ENCODE results near the gene PIK3CB. TPM values are rescaled to one million over a fixed set of nuclear protein-coding genes. Genes with fewer than 3 reads are reported as not detected.

PIK3CB gene
- polyA plus RNA-seq (ENCODE audit: low read depth in 6 of 6): 10 to 100 TPM in 4 of 6 donors, 1 to 10 TPM in 2; 3.0 to 15.2 (median 10.9) TPM

DNA sequence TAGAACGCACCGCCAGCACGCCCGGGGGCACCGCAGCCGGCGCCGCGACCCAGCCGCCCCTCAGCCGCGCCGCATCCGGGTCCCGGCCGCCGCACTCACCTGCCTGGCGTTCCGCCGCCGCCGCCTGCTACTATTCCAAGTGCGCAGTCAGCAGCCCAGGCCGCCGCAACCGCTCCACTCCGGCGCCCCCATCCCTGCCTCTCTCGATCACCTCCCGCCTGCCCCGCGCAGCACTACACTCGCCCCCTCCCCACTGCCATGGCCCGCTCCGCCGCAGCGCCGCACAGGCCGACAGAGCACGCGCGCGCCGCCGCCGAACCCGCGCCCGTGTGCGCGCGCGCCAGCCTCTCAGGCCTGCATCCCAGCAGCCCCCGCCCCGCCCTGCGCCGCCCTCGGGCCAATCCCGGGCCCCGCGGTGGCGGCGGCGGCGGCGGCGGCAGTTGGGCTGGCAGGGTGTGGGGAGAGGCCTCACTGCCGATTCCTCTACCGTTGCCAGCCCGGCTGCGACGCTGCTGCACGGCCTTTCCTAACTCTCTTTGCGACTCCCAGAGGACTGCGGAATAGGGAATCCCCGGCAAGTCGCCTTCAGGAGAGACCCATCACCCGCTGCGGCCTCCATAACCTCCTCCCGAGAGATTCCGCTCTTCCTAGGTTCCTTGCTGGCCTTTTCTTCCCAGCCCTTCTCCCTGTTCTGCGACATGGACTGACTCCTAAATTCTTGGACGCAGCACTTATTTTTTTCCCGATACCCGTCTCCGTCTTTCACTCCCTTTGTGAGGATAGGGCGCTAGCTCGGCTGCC, at the start of gene PIK3CB:
Gene PIK3CB, minus strand, starts transcription at position 333 of the 801 bp plus-strand sequence. CDS start 75,585 bp downstream, outside the sequence.
- Mint-ChIP-seq H3K27ac (peak within 1 kb of the TSS; percentile 33 to 95 (median 92)), H3K4me3 (peak within 1 kb of the TSS; percentile 92 to 97 (median 94)), H3K4me1 (peaks cover 17 to 22% (median 20%) of the 10 kb centered on the region in 3 donors), H3K9me3 (no peaks in the 10 kb centered on the region), H3K36me3 (no peaks in the 10 kb centered on the region), H3K27me3 (no peaks in the 10 kb centered on the region)
- ATAC-seq (ENCODE audit: low read depth in 2 of 2) (peak; percentile 86 to 92), DNase-seq (peak; percentile 84)

DNA sequence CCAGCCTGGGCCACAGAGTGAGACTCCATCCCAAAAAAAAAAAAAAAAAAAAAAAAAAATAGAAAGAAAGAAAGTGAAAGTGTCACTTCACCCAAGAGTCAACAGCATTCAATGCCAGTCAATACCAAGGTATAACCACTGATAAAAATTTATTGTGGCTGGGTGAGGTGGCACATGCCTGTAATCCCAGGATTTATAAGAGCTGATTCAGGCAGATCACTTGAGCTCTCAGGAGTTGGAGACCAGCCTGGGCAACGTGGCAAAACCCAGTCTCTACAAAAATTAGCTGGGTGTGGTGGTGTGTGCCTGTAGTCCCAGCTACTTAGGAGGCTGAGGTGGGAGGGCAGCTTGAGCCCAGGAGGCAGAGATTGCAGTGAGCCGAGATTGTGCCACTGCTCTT, 46.5 kb upstream of the PIK3CB start:
- peaks cover 0 to 5% (median 3%) of the 10 kb centered on the region in 7 donors for H3K9me3 Mint-ChIP-seq
- H3K4me1 Mint-ChIP-seq: no peaks in the 10 kb centered on the region
- H3K4me3 Mint-ChIP-seq: no peak overlapping the region
- H3K27me3 Mint-ChIP-seq: no peaks in the 10 kb centered on the region
- no peak for DNase-seq
- H3K36me3 Mint-ChIP-seq: peaks cover 0 to 2% of the 10 kb centered on the region in 2 donors
- ATAC-seq (ENCODE audit: low read depth in 2 of 2): no peak
- H3K27ac Mint-ChIP-seq: no peak overlapping the region

DNA sequence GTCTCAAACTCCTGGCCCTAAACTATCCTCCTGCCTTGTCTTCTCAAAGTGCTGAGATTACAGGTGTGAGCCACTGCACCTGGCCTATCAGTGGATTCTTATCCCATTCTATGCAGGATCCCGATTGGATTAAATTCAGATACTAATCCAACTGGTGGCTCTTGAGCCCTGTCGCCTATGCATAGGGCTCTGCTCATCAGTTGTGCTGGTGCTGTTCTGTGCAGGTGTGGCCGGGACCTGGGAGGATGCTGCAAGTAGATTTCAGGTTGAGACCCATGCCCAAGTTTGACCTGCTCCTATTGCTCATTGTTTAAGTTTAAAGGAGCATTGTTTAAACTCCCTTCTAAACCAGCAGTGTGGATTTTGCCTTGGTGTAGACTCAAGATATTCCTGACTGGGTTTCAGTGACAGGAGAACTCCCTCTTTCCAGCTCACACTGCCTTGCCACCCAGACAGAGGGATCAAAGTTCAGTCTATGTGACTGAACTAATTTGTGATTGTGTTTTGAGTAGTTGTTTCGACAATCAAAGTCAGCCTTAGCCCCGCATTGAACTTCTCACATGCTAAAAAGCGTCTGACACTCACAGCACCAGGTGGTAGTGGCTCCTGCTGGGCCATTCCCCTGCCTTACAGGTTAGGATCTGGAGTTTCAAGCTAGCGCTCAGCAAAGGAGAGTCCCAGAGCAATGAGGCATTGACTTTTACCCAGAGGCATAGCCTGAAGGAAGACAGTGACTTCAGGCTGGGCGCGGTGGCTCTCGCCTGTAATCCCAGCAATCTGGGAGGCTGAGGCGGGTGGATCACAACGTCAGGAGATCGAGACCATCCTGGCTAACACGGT, 45.0 kb upstream of the PIK3CB start:
- peaks cover 4 to 13% (median 10%) of the 10 kb centered on the region in 7 donors for H3K9me3 Mint-ChIP-seq

DNA sequence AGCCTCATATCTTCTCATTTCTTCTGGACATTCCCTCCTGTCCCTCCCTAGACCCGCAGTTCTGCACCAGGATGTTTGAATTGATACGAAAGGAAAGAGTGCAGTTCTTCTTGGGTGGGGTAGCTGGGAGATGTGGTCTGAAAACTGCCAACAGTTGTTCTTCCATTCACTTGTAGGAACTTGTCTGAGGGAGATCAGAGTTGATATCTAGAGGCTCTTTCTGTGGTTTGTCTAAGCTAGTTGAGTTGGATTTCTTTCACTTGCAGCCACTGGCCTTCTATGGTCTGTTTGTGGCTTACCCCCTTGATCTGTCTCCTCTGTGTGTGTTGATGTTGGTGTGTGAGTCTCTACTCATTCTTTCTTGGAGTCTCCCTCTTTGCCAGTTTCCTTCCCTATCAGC, 42.5 kb upstream of the PIK3CB start:
- H3K27me3 Mint-ChIP-seq: peaks cover 0 to 8% (median 4%) of the 10 kb centered on the region in 3 donors
- H3K4me1 Mint-ChIP-seq: no peaks in the 10 kb centered on the region
- no peak for ATAC-seq (ENCODE audit: low read depth in 2 of 2)
- DNase-seq: no peak
- no peak overlapping the region for H3K27ac Mint-ChIP-seq
- peaks cover 4 to 18% (median 11%) of the 10 kb centered on the region in 7 donors for H3K9me3 Mint-ChIP-seq
- peaks cover 0 to 10% of the 10 kb centered on the region in 2 donors for H3K36me3 Mint-ChIP-seq
- H3K4me3 Mint-ChIP-seq: no peak overlapping the region

More for the DNA sequence above, 45.0 kb upstream of the PIK3CB start:
- no peaks in the 10 kb centered on the region for H3K4me1 Mint-ChIP-seq
- no peak overlapping the region for H3K4me3 Mint-ChIP-seq
- H3K36me3 Mint-ChIP-seq: peaks cover 0 to 10% of the 10 kb centered on the region in 2 donors
- DNase-seq (no peak), ATAC-seq (ENCODE audit: low read depth in 2 of 2) (no peak)
- H3K27me3 Mint-ChIP-seq: peaks cover 0 to 8% (median 4%) of the 10 kb centered on the region in 3 donors
- H3K27ac Mint-ChIP-seq: no peak overlapping the region

DNA sequence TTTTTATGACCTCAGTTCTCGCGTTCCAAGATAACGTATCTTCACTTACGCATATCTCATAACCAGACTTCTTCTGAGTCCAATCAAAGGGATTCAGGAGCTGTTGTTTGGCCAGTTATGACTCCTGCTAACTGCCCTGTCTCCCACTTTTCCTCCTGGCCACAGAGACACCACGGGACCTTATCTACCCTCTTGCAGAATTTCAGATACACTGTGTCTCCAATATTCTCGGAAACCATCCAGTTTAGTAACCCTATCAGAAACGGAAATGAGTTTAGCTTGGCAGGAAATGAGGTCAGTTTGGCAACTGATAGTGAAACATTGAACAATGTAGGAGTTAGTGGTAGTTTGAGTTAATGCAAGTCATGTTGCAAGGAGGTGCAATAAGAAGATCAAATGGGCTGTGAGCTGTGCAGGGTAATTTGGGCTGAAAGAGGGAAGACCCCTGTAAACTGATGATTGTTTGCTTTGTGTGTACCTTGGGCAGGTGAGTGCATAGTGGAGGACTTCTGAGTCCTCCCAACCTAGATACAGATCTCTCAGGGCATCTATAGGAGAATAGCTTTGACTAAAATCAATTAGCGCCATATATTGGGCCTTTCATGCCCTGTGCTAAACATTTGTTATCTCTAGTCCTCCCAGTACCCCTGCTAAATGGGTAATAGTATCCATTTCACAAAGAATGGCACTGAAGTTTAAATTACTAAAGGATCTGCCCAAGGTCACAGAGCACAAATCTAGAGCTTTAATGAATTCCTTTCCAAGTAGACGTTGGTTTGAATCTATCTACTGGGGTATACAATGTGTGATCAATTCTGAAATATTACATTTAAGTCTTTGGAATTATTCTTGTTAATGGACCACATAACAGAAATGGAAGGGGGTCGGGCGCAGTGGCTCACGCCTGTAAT, 41.3 kb upstream of the PIK3CB start:
- H3K4me3 Mint-ChIP-seq: peak overlapping the region in 1 of 8 donors; percentile 17
- DNase-seq: no peak
- no peak overlapping the region for H3K27ac Mint-ChIP-seq
- peaks cover 0 to 8% (median 4%) of the 10 kb centered on the region in 3 donors for H3K27me3 Mint-ChIP-seq
- H3K36me3 Mint-ChIP-seq: peaks cover 0 to 10% of the 10 kb centered on the region in 2 donors
- H3K9me3 Mint-ChIP-seq: peaks cover 4 to 18% (median 11%) of the 10 kb centered on the region in 7 donors
- H3K4me1 Mint-ChIP-seq: no peaks in the 10 kb centered on the region
- no peak for ATAC-seq (ENCODE audit: low read depth in 2 of 2)

DNA sequence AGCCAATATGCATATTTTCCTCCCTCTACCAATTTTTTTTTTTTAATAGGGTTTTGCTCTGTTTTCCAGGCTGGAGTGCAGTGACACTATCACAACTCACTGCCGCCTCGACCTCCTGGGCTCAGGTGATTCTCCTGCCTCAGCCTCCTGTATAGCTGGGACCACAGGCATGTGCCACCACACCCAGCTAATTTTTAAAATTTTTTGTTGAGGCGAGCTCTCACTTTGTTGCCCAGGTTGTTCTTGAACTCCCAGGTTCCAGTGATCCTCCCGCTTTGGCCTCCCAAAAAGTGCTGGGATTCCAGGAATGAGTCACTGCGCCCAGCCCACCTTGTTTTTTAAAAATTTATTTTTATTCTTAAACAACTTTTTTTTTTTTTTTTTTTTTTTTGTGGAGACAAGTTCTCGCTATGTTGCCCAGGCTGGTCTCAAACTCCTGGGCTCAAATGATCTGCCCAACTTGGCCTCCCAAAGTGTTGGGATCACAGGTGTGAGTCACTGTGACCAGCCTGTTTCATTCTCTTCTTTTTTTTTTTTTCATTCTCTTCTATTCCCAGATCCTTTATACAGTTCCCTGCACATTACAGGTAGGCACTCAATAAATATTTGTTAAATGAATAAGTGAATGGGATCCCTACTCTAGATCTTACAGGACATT, 40.5 kb upstream of the PIK3CB start:
- no peak overlapping the region for H3K27ac Mint-ChIP-seq
- ATAC-seq (ENCODE audit: low read depth in 2 of 2) (no peak), DNase-seq (no peak)
- no peaks in the 10 kb centered on the region for H3K4me1 Mint-ChIP-seq
- H3K27me3 Mint-ChIP-seq: peaks cover 0 to 8% (median 4%) of the 10 kb centered on the region in 3 donors
- H3K4me3 Mint-ChIP-seq: no peak overlapping the region
- H3K9me3 Mint-ChIP-seq: peaks cover 4 to 18% (median 11%) of the 10 kb centered on the region in 7 donors
- H3K36me3 Mint-ChIP-seq: peaks cover 0 to 10% of the 10 kb centered on the region in 2 donors

DNA sequence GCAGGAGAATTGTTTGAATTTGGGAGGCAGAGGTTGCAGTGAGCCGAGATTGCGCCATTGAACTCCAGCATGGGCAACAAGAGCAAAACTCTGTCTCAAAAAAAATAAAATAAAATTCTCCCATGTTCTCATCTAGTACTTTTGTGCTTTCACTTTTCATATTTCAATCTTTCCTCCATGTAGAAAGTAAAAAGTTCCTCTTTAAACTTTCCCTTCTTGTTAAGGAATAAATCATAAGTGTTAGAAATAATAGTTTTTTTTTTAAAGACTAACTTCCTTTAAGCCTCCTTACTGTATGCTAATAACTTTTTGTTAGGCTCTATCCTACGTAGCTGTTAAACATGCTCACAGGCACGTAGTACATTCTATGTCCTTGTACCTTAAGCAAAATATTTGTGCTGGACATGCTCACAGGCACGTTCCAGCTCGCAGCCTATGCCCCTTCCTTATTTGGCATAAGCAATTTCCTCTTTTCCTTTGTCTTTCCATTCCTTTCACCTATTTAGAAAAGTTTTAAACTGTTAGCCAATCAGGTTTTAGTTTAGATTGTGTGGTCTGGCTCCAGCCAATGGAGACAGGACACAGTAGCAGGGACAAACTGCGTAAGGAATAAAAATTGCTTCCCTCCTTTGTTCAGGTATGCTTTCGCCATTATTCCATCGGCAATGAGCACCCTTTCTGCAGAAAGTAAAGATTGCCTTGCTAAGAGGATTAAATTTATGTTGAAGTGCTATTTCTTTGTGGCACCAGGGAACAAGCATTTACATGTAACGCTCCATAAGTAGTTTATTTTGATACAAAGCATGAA, 38.9 kb upstream of the PIK3CB start:
- peaks cover 4 to 18% (median 11%) of the 10 kb centered on the region in 7 donors for H3K9me3 Mint-ChIP-seq
- H3K36me3 Mint-ChIP-seq: peaks cover 0 to 10% of the 10 kb centered on the region in 2 donors
- H3K4me3 Mint-ChIP-seq: no peak overlapping the region
- no peak overlapping the region for H3K27ac Mint-ChIP-seq
- peaks cover 0 to 8% (median 4%) of the 10 kb centered on the region in 3 donors for H3K27me3 Mint-ChIP-seq
- ATAC-seq (ENCODE audit: low read depth in 2 of 2): no peak
- DNase-seq: no peak
- no peaks in the 10 kb centered on the region for H3K4me1 Mint-ChIP-seq

DNA sequence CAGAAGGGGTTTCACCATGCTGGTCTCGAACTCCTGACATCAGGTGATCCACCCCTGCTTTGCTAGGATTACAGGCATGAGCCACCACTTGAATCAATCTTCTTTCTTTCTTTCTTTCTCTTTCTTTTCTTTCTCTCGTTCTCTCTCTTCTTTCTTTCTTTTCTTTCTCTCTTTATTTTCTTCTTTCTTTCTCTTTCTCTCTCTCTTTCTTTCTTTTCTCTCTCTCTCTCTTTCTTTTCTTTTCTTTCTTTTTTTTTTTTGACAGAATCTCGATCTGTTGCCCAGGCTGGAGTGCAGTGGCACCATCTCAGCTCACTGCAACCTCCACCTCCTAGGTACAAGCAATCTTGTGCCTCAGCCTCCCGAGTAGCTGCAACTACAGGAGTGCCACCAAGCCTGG, 37.9 kb upstream of the PIK3CB start:
- no peak overlapping the region for H3K4me3 Mint-ChIP-seq
- ATAC-seq (ENCODE audit: low read depth in 2 of 2): no peak
- H3K27me3 Mint-ChIP-seq: peaks cover 0 to 8% (median 4%) of the 10 kb centered on the region in 3 donors
- H3K9me3 Mint-ChIP-seq: peaks cover 4 to 18% (median 11%) of the 10 kb centered on the region in 7 donors
- peaks cover 0 to 10% of the 10 kb centered on the region in 2 donors for H3K36me3 Mint-ChIP-seq
- H3K27ac Mint-ChIP-seq: peak overlapping the region in 1 of 6 donors; percentile 20
- DNase-seq: no peak
- H3K4me1 Mint-ChIP-seq: no peaks in the 10 kb centered on the region

DNA sequence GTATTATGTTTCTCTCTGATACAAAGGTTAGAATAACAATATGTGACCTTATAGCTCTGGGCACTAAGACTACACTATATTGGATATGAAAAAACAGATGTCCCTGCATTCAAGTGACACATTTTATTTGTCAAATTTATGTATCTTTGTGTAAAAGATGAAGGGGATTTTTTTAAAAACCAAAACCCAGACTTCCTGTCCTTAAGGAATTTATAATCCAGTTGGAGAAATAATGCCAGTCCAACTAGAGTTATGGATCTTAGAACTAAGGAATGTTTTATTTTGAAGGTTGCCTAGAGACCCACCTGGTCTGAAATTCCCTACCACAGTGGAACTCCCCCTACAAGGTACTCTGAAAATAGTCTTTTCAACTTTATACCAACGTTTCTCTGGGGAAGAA, 33.3 kb upstream of the PIK3CB start:
- H3K4me1 Mint-ChIP-seq: no peaks in the 10 kb centered on the region

DNA sequence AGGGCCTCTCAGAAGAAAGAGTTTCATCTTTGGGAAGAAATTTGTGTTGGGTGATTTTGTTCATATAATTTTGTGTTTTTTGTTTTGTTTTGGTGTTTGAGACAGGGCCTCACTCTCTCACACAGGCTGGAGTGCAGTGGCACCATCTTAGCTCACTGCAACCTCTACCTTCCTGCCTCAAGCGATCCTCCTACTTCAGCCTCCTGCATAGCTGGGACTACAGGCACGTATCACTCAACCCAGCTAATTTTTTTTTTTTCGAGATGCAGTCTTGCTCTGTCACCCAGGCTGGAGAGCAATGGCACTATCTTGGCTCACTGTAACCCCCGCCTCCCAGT, 29.0 kb upstream of the PIK3CB start:
- H3K9me3 Mint-ChIP-seq: no peaks in the 10 kb centered on the region
- no peaks in the 10 kb centered on the region for H3K36me3 Mint-ChIP-seq
- no peaks in the 10 kb centered on the region for H3K27me3 Mint-ChIP-seq
- DNase-seq: no peak
- H3K4me3 Mint-ChIP-seq: no peak overlapping the region
- ATAC-seq (ENCODE audit: low read depth in 2 of 2): no peak
- H3K27ac Mint-ChIP-seq: no peak overlapping the region
- no peaks in the 10 kb centered on the region for H3K4me1 Mint-ChIP-seq

More for the DNA sequence above, 33.3 kb upstream of the PIK3CB start:
- Mint-ChIP-seq H3K4me3 (no peak overlapping the region), H3K9me3 (no peaks in the 10 kb centered on the region), H3K27ac (no peak overlapping the region), H3K27me3 (no peaks in the 10 kb centered on the region), H3K36me3 (no peaks in the 10 kb centered on the region)
- ATAC-seq (ENCODE audit: low read depth in 2 of 2): no peak
- no peak for DNase-seq

DNA sequence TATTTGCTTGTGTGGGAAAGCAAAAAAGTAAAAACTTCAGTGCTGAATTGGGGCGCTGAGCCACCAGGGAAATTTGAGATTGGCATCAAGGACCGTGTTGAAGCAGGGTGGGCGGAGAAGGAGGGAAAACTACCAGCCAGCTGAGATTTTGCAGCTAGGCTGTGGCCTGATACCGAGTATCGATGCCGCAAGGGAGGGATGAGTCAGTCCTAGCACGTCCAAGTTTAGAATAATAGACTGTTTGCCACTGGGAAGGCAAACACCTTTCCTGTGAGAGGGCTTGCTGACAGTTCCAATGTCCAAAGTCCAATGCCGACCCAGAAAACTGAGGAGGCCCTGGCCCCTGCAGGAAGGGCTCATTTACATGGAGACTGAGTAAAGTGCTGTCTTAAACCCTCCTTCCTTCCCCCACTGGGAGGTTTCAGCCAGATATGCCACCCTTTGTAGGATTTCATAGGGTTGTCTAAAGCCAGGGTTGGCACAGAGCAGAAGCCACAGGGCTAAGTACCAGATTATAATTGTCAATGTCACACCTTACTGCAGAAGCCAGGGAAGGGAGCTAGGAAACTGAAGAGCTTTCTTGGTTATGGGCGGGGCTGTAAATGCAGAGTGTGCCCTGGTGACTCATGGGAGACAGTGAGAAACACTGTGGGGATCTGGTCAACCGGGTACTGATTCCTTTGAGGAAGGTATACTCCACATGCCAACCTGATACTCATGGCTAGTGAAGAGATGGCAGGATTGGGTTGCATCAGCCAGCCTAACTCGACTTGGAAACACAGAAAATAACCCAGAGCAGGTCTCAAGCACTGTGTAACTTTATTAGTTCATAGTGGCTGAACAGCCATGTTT, 28.4 kb upstream of the PIK3CB start:
- H3K27me3 Mint-ChIP-seq: no peaks in the 10 kb centered on the region
- ATAC-seq (ENCODE audit: low read depth in 2 of 2): no peak
- no peaks in the 10 kb centered on the region for H3K4me1 Mint-ChIP-seq
- H3K27ac Mint-ChIP-seq: no peak overlapping the region
- no peak overlapping the region for H3K4me3 Mint-ChIP-seq
- no peaks in the 10 kb centered on the region for H3K36me3 Mint-ChIP-seq
- no peaks in the 10 kb centered on the region for H3K9me3 Mint-ChIP-seq
- DNase-seq: no peak
